BLaER1 (cell line): Measurements from ENCODE around the gene ACOXL.

Source experiments
- H3K27ac ChIP-seq: shearing (Covaris generic); formaldehyde crosslinking; 2 replicates; pipeline ENCODE4 v1.8.1; 2022
- H3K27me3 ChIP-seq: shearing (Covaris generic); formaldehyde crosslinking; 2 replicates; pipeline ENCODE4 v1.8.1; 2022
- H3K36me3 ChIP-seq: shearing (Covaris generic); formaldehyde crosslinking; 2 replicates; pipeline ENCODE4 v1.8.1; 2022
- H3K4me1 ChIP-seq: shearing (Covaris generic); formaldehyde crosslinking; 2 replicates; pipeline ENCODE4 v1.8.1; 2022
- H3K4me2 ChIP-seq: shearing (Covaris generic); formaldehyde crosslinking; 2 replicates; pipeline ENCODE4 v1.8.1; 2022
- H3K4me3 ChIP-seq: shearing (Covaris generic); formaldehyde crosslinking; 2 replicates; pipeline ENCODE4 v1.8.1; 2022
- H3K9ac ChIP-seq: shearing (Covaris generic); formaldehyde crosslinking; 2 replicates; pipeline ENCODE4 v1.8.1; 2022
- H3K9me3 ChIP-seq: shearing (Covaris generic); formaldehyde crosslinking; 2 replicates; pipeline ENCODE4 v1.8.1; 2022
- H4K20me1 ChIP-seq: shearing (Covaris generic); formaldehyde crosslinking; 2 replicates; pipeline ENCODE4 v1.8.1; 2022
- Cebpa-rat ChIP-seq: shearing (Covaris generic); IDR thresholded peaks from 2 replicates; pipeline ENCODE4 v1.8.1; 2022

The ACOXL gene

DNA sequence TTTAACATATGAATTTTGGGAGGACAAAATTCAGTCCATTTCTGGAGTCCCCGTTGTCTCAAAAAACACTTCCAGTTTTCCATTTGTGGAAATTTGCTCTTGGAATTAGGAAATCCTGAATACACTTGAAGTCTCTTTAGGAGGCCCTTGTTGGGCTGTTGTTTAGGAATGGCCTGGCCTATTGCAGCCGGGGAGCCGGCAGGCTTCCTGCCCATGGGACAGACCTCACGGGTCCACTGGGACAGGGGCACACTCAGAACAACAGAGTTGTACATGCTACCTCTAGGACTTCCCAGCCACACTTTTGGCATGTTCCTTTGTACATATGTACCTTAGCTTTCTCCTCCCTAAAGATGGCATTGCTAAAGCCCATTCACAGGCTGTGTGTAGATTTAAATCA is 57.3 kb downstream of the ACOXL start:
- Histone ChIP-seq H3K27ac (no peak overlapping the region), H3K4me1 (no peaks in the 10 kb centered on the region), H3K4me2 (no peak overlapping the region), H3K9me3 (0 out of 2 replicates have a peak, but pooled peaks cover 4% of the 10 kb centered on the region), H3K4me3 (no peak overlapping the region), H3K27me3 (no peaks in the 10 kb centered on the region), H3K36me3 (no peaks in the 10 kb centered on the region), H4K20me1 (no peaks in the 10 kb centered on the region), H3K9ac (no peak overlapping the region)
- TF ChIP-seq Cebpa-rat, result no peak

DNA sequence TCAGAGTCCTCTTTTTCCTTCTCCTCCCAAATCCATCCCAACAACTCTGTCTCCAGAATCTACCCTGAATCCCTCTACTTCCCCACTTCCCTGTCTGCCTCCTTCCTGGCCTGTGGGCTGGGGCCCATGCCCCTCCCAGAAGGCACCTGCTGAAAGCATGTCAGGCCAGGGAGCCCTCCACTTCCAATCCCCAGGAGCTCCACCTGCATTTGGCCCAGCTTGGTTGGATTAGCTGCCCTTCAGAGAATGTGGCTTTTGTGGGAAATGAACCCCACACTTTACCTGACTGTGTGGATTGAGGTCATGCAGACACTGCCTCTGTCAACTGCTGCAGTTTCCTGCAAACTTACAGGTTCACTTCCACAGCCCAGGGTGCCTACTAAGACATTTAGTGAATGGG is 58.5 kb downstream of the ACOXL start:
- Histone ChIP-seq H3K9ac (no peak overlapping the region), H3K27me3 (no peaks in the 10 kb centered on the region), H3K27ac (no peak overlapping the region), H3K4me3 (no peak overlapping the region), H4K20me1 (no peaks in the 10 kb centered on the region), H3K36me3 (no peaks in the 10 kb centered on the region), H3K4me1 (no peaks in the 10 kb centered on the region), H3K9me3 (0 out of 2 replicates have a peak, but pooled peaks cover under 1% of the 10 kb centered on the region), H3K4me2 (no peak overlapping the region)
- TF ChIP-seq Cebpa-rat, result no peak

DNA sequence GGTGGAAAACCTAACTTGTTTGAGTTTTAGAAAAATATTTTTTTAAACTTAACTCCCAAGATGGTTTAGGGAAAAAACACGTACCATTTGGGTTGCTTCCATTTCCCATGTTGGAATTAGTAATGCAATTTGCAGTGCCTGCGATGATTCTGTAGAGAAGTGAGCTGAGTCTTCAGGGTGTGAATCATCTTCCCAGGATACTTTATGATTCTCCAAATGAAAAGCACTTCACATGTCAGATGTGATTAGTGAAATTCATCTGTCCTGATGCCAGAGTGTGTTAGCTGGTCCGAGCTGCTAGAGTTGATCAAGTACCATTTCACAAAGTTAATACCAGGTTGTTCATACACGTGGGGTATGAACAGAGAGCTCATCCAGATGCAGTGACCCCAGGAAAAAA is 59.1 kb downstream of the ACOXL start:
- Histone ChIP-seq H3K9me3 (no peaks in the 10 kb centered on the region), H3K4me3 (no peak overlapping the region), H3K27ac (no peak overlapping the region), H3K27me3 (no peaks in the 10 kb centered on the region), H3K36me3 (no peaks in the 10 kb centered on the region), H3K9ac (no peak overlapping the region), H4K20me1 (no peaks in the 10 kb centered on the region), H3K4me1 (no peaks in the 10 kb centered on the region), H3K4me2 (no peak overlapping the region)
- TF ChIP-seq Cebpa-rat, result no peak

DNA sequence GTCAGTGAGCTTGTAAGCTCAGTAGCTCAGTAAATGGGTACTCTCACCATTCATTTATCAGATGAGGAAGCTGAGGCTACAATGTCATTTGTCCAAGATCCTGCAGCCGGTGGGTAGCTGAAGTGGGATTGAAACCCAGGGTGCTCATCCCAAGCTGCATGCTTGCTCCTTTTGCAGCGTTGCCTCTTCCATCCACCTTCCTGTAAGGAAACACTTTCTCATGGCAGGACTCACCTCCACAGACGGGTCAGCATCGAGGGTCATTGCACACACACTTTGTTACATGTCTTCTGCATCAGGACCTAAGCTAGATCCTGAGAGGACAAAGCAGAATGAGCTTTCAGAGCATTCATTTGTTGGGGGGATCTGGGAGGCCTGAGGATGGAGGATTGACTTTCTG is 60.7 kb downstream of the ACOXL start:
- Histone ChIP-seq H3K9me3 (no peaks in the 10 kb centered on the region), H4K20me1 (no peaks in the 10 kb centered on the region), H3K36me3 (no peaks in the 10 kb centered on the region), H3K27ac (no peak overlapping the region), H3K9ac (no peak overlapping the region), H3K4me3 (no peak overlapping the region), H3K4me2 (no peak overlapping the region), H3K4me1 (no peaks in the 10 kb centered on the region), H3K27me3 (no peaks in the 10 kb centered on the region)
- TF ChIP-seq Cebpa-rat, result no peak

DNA sequence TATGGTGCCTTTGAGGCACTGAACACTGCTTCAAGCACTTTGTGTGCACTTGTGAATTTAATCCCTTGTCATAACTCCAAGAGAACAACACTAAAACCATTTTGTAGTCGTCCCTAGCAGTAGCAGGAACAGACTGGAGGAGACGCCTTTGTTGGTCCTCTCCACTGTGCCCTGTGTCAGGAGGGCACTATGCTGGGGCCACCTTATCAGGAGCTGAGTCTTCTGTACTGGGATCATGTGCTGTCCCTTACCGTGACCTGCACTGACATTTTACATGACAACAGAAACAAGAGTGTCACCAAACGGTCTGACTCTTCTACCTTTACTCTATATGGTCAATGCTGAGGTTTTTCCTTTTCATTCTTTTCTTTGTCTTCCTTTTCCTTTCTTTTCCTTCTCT is 62.0 kb downstream of the ACOXL start:
- no peaks in the 10 kb centered on the region for H3K27me3 ChIP-seq
- no peak overlapping the region for H3K4me2 ChIP-seq
- H3K4me1 ChIP-seq, result no peaks in the 10 kb centered on the region
- no peak overlapping the region for H3K27ac ChIP-seq
- H3K4me3 ChIP-seq, result no peak overlapping the region
- no peaks in the 10 kb centered on the region for H4K20me1 ChIP-seq
- no peak overlapping the region for H3K9ac ChIP-seq
- H3K36me3 ChIP-seq, result no peaks in the 10 kb centered on the region
- no peak for TF ChIP-seq Cebpa-rat
- H3K9me3 ChIP-seq, result peaks cover 5% of the 10 kb centered on the region

DNA sequence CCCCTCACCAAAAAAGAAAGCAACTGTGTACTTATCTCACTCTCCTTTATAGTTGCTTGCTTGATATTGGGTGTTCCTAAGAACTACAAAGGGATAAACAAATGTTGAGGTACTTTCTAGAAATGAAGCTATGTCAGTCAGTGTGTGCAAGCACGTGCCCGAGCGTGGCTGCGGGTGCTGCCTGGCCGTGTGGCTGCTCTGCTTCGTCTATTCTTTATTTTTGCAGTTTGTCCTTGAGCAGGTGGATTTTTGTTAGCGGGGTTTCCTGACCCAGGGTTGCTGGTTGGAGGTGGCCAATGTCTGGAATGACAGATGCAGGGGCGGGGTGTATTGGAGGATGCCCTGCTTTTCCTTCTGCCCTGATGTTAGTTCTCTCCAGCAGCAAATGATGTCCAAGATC is 62.6 kb downstream of the ACOXL start:
- Histone ChIP-seq H3K27me3 (no peaks in the 10 kb centered on the region), H3K9me3 (peaks cover 10% of the 10 kb centered on the region), H3K4me3 (no peak overlapping the region), H3K27ac (no peak overlapping the region), H3K36me3 (no peaks in the 10 kb centered on the region), H3K9ac (no peak overlapping the region), H4K20me1 (no peaks in the 10 kb centered on the region), H3K4me1 (no peaks in the 10 kb centered on the region), H3K4me2 (no peak overlapping the region)
- TF ChIP-seq Cebpa-rat, result no peak

DNA sequence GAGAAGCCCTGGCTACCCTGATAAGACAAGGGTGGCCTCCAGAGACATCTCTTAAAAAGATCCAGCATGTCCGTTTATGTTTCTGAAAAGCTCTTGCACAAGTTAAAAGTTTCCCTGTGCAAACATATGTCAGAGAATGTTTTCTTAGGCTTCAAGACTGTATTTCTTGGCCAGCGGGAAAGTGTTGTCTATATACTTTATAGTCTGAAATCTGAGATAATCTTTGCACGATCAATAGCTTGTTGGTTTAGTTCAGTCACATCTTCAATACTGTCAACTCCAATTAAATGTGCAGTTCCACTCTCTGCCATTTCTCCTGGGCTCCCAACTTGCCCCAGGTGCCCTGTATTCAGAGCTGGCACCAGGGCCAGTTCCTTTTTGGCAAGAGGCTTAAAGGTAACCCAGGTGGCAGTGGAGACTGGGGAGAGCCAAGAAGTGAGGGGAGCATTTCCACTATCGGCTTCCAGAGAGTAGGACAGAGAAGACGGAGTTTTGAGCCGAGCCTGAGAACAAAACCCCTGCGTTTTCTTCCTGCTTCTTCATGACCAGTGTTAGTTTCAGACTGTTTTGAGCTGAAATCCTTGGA is 64.4 kb downstream of the ACOXL start:
- H3K27ac ChIP-seq, result no peak overlapping the region
- H3K36me3 ChIP-seq, result no peaks in the 10 kb centered on the region

DNA sequence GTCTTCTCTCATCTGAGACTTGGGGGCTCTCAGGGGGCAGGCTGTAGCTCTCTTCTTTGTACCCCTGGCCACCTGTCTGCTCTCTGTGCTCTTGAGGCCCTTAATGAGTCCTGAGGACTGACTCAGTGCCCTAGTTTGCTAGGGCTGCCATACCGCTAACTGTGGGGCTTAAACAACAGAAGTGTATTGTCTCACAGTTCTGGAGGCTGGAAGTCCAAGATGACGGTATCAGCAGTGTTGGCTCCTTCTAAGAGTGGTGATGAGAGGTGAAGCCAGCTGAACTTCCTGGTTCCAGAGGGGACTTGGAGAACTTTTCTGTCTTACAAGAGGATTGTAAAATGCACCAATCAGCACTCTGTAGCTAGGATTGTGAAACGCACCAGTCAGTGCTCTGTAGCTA is 67.0 kb downstream of the ACOXL start:
- H3K4me2 ChIP-seq, result no peak overlapping the region
- H3K9ac ChIP-seq, result no peak overlapping the region
- H3K27ac ChIP-seq, result no peak overlapping the region
- H3K9me3 ChIP-seq, result peaks cover 23% of the 10 kb centered on the region
- no peaks in the 10 kb centered on the region for H3K36me3 ChIP-seq
- peaks cover under 1% of the 10 kb centered on the region; the same call in 1 of the 2 replicates for H3K4me1 ChIP-seq
- no peak overlapping the region for H3K4me3 ChIP-seq
- TF ChIP-seq Cebpa-rat, result no peak
- no peaks in the 10 kb centered on the region for H4K20me1 ChIP-seq
- peaks cover 4% of the 10 kb centered on the region for H3K27me3 ChIP-seq

More for the DNA sequence above, 64.4 kb downstream of the ACOXL start:
- Histone ChIP-seq H4K20me1 (no peaks in the 10 kb centered on the region), H3K9ac (no peak overlapping the region), H3K9me3 (peaks cover 15% of the 10 kb centered on the region), H3K4me2 (no peak overlapping the region), H3K4me3 (no peak overlapping the region), H3K27me3 (peaks cover 4% of the 10 kb centered on the region; the same call in 1 of the 2 replicates), H3K4me1 (no peaks in the 10 kb centered on the region)
- no peak for TF ChIP-seq Cebpa-rat

DNA sequence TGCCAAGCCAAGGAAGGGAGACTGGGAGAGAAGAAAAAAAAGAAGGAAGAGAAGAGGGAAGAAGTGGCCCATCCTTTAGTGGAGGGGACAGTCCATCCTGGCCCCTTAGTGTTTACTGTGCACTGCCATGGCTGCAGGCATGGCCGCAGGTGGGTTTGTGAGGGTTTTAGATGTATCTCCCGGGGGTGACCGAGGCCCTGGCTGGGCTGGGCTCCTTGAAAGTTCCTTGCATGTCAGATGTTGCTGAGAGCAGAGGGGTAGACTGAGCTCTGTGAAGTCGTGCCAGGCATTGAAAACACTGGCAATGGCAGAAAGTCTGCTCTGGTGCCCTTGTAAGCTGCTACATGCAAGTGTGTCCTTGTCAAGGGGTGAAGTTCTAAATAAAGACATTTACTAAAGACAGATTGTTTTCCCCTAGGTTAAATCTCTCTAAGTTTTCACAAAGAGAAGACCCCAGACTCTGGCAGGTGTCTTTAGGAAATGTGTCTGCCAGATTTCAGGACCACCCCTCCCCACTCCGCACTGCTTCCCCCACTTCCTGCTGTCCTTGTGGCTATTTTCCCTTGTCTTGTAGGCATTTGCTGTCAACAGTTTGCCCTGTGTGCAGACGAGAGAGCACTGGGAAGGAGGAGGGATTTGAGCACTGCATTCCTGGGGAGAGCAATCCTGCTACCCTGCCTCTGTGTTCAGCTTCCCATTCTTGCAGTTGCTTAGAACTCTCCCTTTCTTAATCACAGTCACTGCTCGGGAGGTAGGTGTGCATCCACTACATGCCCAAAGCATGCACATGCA is 68.4 kb downstream of the ACOXL start:
- peaks cover 9% of the 10 kb centered on the region for H4K20me1 ChIP-seq
- peaks cover 4% of the 10 kb centered on the region for H3K27me3 ChIP-seq
- no peaks in the 10 kb centered on the region for H3K36me3 ChIP-seq
- H3K4me2 ChIP-seq, result no peak overlapping the region
- H3K9me3 ChIP-seq, result peaks cover 24% of the 10 kb centered on the region
- peaks cover 15% of the 10 kb centered on the region for H3K4me1 ChIP-seq
- no peak for TF ChIP-seq Cebpa-rat
- H3K9ac ChIP-seq, result no peak overlapping the region
- no peak overlapping the region for H3K4me3 ChIP-seq
- no peak overlapping the region for H3K27ac ChIP-seq

DNA sequence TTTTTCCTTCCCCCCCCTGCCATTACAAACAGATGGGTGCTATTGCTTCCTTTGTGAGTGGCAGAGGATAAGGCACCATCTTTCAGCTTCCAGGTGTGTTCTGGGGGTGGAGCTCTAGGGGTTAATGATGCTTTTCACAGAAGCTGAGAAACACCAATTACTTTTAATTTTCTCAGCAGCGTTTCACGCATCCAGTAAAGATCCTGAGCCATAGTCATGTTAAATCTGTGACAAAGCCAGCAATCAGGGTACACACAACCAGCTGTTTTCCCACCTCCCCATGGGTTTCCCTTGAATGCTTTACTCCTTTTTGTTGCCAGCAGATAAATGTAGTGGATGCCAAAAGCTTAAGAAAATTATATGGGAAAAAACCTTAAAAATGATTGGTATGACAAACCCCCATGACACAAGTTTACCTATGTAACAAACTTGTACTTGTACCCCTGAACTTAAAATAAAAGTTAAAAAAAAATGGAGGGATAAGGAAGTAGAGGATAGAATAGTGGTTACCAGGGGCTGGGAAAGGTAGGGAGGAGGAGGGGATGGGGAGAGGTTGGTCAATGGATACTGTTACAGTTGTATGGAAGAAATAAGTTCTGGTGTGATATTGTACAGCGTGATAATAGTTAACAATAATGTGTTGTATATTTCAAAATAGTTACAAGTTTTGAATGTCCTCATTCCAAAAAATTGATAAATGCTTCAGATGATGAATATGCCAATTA is 70.0 kb downstream of the ACOXL start:
- H3K36me3 ChIP-seq, result no peaks in the 10 kb centered on the region
- no peak overlapping the region for H3K4me2 ChIP-seq
- H3K4me1 ChIP-seq, result peaks cover 30% of the 10 kb centered on the region
- peaks cover 24% of the 10 kb centered on the region for H3K9me3 ChIP-seq
- peaks cover 25% of the 10 kb centered on the region for H4K20me1 ChIP-seq
- no peak overlapping the region for H3K27ac ChIP-seq
- H3K9ac ChIP-seq, result no peak overlapping the region
- H3K4me3 ChIP-seq, result no peak overlapping the region
- no peak for TF ChIP-seq Cebpa-rat
- H3K27me3 ChIP-seq, result peaks cover 13% of the 10 kb centered on the region
